Activated CD8-positive, alpha-beta memory T cell treated with anti-CD3 and anti-CD28 coated beads, Interleukin-2, amount 50 U/mL, for 1 hour (primary cell): ENCODE data around the gene ATP5MG.
"Not testable (repeated sequence)": the region's sequence is repeated elsewhere in the genome, so short reads cannot be mapped to it uniquely, and the experiment has no call there.

Experiments
- DNase-seq: peaks from one replicate; pipeline ENCODE4 v3.0.0-alpha.2; 2020; ENCODE audit errors: extremely low read depth

ATP5MG gene

DNA sequence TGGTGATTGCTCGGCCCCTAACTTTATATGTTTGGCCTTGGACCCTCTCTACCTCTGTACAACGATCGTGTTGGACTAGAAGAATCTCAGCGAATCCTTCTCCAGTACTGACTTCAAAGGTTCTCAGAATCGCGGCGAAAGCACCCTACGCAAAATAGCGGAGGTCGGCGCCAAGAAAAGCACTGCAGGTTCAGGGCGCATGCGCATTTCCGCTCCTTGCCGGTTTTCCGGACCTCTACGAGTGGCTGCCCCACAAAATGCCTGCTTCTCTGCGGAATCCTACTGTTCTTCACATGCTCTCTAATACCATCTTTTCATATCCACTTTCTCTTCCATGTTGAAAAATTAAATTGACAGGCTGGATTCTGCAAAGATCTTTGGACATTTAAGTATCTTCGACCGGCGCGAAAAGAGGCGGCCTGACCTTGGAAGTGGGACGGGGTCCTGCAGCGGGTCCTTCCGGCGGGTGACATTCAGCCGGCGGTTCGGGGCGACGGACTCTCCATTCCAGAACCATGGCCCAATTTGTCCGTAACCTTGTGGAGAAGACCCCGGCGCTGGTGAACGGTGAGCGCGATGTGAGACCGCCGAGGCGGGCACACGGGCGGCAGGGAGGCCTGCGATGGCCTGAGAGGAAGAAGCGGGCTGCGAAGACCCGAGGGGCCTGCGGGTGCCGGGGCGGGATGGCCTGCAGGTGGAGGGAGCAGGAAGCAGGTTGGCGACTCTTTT is at the start of gene ATP5MG:
Gene ATP5MG, plus strand, starts transcription at position 456 of the 729 bp plus-strand sequence. Its CDS starts 60 bp downstream, at position 516.
- DNase-seq: peak; percentile 88

GRCh38 chr11:118353084-118353710 is 48.2 kb upstream of the ATP5MG start:
- DNase-seq: no peak

GRCh38 chr11:118358071-118358470 is 43.3 kb upstream of the ATP5MG start:
- DNase-seq: no peak

DNA sequence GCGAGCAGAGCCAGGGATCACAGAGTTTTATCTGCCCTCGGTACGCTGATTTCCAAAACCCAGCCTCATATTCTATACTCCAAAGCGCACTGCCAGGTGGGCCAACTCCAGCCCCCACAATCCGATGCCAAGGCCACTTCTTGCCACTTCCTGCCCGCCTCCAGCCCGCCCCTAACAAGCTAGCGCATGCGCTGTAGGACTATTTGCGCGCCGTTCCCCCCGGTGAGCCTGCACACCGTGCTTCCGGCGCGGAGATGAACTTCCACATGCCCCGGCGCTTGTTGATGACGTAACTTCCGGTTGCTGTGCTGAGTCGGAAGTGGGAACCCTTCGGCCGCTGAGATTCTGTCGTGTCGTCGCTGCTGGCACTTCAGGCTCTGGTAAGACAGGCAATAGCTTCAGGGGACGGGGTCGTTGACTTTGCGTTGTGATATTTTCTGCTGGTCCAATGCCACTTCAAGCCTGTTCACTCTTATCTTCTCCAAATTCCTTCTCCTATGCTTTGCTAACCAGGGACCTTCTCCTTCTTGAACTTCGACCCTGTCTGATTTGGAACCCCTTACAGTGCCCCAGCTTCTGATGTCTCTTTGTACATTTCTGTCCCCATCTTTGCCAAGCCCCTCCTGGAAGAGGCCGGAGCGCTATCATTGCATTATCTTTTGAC is 42.0 kb upstream of the ATP5MG start, which contains the start of gene UBE4A:
Gene UBE4A, plus strand, starts transcription at position 306 of the 664 bp plus-strand sequence. CDS start 5,481 bp downstream, outside the sequence.
- peak; percentile 99 for DNase-seq

GRCh38 chr11:118364956-118365615 is 36.3 kb upstream of the ATP5MG start:
- DNase-seq: no peak

DNA sequence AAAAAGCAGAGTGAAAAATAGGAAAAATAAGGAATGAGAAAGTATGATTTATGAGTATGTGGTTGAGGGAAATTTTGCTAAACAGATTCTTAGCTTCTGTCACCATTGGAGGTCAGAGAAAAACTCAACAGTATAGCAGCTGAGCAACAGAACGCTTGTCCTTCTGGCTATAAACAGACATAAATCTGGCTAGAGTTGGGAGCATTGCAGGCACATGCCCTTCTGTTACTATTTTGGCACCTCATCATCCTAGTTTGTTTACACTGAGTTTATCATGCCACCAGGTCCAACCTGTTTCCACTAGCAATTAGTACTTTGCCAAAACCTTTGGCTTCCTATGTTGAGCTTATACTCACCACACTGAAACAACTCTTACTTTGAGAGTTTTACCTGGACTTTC is 35.1 kb upstream of the ATP5MG start:
- no peak for DNase-seq

- no peak for DNase-seq
Observed at GRCh38 chr11:118370774-118371173, 30.6 kb upstream of the ATP5MG start.

DNA sequence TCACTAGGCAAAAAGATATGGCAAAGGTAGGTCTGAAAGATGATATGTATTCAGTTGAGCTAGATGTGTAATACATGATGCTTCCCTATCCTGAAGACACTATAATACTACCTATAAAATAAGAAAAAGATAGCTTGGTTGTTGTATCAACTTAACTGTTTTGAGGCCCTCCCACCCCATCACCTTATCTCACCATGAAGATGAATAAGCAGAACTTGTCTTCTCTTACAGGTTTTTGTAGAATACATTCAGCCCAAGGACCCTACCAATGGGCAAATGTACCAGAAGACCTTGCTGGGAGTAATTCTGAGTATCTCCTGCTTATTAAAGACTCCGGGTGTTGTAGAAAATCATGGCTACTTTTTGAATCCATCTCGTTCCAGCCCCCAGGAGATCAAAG is 28.1 kb upstream of the ATP5MG start:
- DNase-seq: no peak

DNA sequence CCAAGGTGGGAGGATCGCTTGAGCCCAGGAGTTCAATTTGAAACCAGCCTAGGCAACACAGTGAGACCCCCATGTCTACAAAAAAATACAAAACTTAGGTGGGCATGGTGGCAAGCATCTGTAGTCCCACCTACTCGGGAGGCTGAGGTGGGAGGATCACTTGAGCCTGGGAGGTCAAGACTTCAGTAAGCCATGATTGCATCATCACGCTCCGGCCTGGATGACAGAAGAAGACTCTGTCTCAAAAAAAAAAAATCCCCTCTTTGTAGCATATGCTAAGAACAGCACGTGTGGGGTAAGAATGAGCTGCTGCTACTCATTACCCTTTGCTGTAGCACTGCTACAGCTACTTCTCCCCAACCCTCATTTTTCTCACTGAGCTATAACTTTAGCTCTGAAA is 27.5 kb upstream of the ATP5MG start:
- no peak for DNase-seq

GRCh38 chr11:118374729-118375128 is 26.7 kb upstream of the ATP5MG start:
- DNase-seq: no peak

DNA sequence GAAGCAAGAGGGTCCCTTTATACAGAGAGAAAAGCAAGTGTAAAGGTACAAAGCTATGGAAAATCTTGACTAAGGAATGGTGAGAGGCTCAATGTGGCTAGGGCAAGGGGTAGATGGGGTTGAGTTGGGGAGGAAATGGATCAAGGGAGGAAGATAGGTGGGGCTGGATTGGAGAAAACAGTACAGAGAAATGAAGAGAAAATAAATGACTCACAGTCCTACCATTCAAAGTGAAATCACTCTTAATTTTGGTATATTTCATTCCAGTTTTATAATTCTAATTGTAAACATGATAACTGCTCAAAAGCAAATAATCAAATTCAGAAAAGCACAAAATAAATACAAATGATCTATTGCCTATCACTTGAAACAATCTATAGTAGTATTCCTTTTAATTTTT is 25.4 kb upstream of the ATP5MG start:
- no peak for DNase-seq

GRCh38 chr11:118379497-118379896 is 21.9 kb upstream of the ATP5MG start:
- no peak for DNase-seq

- no peak for DNase-seq
Observed at GRCh38 chr11:118380571-118380970, 20.8 kb upstream of the ATP5MG start.

DNA sequence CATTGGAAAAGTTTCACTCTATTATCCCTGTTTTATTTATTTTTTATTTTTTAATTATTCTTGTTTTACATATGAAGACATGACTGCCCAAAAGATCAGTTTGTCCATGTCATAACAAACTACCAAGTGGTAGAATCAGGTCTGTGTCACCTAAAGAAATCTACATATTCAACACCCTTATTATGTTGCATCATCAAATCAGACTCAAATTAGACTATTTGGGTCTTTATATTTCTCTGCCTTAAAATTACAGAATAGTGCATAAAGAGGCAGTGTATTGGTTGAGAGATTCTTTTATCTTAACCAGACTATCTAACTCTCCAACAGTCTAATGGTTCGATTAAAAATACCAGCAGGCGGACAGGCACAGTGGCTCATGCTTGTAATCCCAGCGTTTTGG is 18.5 kb upstream of the ATP5MG start:
- no peak for DNase-seq

DNA sequence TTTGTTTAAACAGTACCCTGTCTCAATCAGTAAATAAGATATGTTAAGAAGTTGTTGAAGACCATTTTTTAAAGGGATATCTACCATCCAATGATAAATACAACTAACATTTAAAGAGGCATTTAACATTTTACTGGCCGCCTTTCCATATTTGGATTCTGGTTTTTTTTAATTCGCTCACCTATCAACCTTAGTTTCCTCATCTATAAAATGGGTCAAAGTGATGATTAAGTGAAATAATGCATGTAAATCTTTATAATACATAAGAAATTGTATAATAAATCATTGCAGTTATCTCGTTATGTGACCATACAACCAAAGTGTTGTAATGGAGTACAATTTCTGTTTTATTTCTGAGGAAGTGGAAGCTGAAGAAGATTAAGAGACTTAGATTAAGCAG is 17.7 kb upstream of the ATP5MG start:
- DNase-seq: no peak

- no peak for DNase-seq
Observed at GRCh38 chr11:118396097-118396501, 5.3 kb upstream of the ATP5MG start.

DNA sequence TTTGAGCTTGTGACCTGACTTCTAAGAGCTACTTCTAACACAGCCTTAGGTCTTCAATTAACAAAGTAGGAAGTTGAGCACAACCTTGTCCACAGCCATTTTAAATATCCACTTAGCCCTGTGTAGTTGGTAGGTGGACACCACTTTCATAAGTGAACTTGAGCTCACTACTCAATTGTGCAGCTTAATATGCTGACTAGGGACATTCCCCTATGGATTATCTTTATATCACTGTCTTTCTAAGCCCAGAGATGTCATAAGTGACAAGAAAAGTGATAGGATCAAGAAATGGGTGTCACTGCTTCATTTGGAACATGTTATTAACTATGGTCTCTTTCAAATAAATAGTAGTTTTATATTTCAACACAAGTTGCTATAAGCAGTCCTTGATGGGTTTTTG is 4.0 kb upstream of the ATP5MG start:
- no peak for DNase-seq

- DNase-seq: peak; percentile 45
Observed at GRCh38 chr11:118398791-118399559, 2.4 kb upstream of the ATP5MG start.

GRCh38 chr11:118401880-118402590 is 629 bp downstream of the ATP5MG start:
- no peak for DNase-seq

- not testable (repeated sequence) for DNase-seq
Observed at GRCh38 chr11:118402594-118402993, 1.2 kb downstream of the ATP5MG start.
